CD4-positive, alpha-beta T cell treated with Interleukin-4 for 4 hours (primary cell): ENCODE results near the gene EPS8L3.
"Not testable (repeated sequence)": the region's sequence is repeated elsewhere in the genome, so short reads cannot be mapped to it uniquely, and the experiment has no call there.

ENCODE experiments used
- DNase-seq: peaks from one replicate; pipeline ENCODE4 v3.0.0-alpha.2; 2020

The EPS8L3 gene

DNA sequence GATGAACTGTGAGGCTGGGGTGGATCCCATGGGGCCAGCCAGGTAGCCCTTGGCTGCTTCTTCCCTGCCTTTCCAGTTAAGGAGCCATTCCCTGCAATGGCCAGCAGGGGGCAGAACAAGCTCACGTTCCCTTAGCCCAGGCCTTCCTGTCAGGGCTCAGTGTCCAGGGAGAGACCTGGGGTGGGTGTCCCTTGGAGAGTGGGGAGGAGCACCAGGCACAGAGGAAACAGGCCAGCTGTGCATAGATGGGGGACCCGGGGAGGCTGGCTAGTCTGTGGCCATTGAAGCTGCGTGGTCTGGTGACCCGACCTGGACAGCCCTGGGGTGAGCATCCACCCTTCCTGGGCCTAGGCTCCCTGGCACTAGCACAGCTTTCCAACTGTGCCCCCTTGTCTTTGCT is 13.2 kb upstream of the EPS8L3 start:
- peak; percentile 73 for DNase-seq

DNA sequence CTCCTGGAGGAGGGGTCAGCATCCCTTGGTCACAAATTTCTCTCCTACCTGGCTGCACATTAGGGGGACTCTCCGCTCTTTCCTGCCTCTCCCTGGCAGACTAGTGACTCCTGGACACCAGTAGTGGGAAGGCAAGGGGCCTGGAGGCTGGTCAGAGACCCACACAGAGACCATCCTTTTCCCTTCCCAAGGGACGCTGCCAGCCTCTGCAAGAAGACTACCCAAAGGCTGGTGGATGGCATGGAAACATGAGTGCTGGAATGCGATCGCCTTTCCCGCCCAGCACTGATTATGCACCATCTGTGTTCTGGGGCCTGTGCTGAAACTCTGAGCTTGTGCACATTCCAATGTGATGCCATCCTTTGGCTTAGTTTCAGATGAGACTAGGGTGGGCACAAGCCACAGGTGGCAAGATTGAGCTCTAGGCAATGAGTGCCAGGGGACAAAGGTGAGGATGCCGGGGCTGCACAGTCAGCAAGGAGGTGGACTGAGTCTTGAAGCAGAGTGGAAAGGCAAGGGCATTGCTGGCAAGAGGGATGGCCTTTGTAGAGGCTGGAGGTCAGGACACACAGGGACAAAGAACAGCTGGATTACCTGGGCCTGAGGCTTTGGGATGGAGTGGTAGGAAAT is 12.6 kb upstream of the EPS8L3 start:
- no peak for DNase-seq

DNA sequence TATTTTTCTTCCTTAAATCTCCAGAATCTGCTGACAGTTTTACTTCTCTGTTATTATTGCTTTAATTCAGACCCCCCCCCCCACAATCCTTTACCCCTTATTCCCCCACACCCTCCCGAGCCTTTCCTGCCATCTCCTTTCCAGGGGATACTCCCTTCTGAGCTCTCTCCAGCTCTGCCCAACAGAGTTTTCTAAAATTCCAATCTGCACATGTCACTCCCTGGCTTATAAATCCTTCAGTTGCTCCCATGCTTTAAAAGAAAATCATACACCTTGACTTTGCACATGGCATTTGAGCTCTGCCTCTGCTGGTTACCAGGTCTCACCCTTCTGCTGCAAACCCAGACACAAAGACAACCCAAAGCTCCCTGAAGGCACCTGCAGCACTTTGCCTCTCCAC is 11.7 kb upstream of the EPS8L3 start:
- no peak for DNase-seq

DNA sequence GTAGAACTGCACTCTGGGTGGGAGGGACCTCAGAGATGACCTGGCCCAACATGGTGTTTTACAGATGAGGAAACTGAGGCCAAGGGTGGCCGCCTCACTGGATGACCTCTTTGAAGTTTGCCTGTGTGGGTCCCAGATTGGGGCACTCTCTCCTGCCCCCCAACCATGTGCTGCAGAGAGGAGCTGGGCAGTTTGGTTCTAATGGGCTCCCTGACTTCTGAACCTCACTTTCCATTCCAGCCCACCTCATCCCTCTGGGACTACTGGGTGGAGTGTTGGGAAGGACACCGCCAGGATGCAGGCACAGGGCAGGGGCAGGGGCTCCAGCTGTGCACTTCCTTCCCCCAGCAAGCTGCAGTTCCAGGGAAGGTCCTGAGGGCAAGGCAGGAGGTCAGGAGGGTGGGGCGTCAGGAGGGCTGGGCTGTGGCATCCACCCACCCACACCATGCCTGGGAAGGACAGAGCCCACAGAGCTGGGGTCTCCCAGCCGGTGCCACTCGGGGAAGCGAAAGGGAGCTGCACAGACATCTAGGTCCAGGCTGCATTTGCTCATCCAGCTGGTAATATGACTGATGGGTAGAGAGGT is 10.3 kb upstream of the EPS8L3 start:
- no peak for DNase-seq

DNA sequence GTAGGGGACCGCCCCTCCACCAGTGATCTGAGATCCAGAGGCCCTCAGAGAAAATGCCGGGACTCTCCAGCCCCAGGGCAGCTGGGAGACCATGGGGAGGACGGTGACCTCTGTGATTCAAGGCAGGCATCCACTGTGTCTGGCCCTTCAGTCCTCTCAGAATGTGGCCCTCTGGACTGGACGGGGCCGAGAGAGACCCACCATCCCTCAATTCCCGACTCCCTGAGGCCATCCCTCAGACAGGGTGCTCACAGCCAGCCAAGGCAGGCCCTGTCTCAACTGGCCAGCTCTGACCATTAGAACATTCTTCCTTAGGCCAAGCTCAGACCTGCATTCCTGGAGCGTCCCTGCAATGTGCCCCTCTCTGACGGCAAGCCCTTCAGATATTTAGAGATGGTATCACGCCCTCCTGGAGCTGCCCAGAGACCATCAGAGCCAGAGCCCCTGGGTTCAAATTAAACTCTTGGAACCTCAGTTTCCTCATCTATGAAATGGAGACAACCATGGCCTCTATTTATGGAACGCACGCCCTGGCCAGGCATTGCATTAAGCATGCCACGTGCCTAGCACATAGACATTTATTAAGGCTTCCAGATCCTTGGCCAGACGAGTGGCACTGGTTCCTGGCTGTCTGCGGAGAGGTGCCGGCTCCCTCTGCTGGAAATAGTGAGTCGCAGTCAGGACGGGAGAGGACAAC is 9.6 kb upstream of the EPS8L3 start:
- peak; percentile 75 for DNase-seq

DNA sequence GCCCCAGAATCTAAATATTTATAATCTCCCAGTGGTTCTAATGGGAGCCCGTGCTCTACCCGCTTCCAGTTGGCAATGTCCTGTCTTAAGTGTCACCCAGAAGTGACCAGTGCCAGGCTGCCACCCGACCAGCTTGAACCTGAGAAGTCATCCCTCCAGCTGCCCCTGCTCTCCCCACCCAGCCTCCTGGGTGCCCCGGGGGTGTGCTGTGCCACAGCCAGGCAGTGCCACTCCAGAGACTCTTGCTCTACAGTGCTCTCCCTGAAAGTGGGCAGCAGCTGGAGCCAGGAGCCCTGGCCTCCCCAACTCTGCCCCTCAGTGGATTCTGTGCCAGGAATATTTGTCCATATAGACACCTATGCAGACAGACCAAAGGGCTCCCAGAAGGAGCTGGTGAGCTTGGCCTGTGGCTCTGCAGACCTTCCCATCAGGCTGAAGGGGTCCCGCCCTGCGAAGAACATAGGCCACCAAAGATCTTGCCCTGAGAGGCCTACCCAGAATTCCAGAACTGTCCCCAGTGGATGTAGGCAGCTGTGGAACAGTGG is 9.0 kb upstream of the EPS8L3 start:
- DNase-seq: no peak

DNA sequence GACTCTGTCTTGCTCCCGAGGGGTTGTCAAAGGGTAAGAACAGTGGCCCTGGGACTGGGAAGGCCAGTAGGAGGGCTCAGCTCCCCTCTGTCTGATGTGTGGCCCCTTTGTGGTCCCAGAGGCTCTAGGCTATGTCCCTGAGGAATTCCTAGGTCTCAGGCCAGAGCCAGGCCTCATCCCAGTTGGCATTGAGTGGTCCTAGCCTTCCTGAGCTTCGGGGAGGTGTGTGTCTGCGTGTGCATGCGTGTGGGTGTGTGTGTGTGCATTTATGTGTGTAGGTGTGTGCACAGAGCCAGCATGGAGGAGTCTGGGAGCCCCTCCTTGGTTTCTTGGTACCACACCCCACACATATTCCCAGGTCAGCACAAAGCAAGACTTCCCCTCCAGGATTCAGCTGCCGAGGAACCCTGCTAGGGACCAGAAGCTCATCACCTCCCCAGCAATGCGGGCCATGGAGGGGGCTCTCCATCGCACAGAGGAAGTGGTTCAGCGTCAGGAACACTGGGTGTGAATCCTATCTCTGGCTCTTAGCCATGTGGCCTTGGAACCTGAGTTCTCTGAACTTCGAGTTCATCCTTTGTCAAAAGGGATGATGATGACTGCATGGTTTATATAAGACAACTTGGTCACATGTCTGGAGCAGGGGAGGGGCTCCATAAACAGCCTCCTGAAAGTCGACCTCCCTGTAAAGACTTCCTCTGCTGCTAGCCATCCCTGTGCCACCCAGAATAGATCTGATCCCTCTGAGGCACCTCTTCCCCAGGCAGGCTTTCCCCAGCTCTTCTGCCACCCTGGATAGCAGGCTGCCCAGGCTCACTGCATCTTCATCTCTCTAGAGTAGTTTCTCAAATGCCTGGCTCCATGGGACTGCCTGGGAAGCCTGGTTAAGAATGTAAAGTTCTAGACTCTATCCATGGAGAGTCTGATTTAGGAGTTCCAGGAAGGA is 8.3 kb upstream of the EPS8L3 start:
- DNase-seq: no peak

DNA sequence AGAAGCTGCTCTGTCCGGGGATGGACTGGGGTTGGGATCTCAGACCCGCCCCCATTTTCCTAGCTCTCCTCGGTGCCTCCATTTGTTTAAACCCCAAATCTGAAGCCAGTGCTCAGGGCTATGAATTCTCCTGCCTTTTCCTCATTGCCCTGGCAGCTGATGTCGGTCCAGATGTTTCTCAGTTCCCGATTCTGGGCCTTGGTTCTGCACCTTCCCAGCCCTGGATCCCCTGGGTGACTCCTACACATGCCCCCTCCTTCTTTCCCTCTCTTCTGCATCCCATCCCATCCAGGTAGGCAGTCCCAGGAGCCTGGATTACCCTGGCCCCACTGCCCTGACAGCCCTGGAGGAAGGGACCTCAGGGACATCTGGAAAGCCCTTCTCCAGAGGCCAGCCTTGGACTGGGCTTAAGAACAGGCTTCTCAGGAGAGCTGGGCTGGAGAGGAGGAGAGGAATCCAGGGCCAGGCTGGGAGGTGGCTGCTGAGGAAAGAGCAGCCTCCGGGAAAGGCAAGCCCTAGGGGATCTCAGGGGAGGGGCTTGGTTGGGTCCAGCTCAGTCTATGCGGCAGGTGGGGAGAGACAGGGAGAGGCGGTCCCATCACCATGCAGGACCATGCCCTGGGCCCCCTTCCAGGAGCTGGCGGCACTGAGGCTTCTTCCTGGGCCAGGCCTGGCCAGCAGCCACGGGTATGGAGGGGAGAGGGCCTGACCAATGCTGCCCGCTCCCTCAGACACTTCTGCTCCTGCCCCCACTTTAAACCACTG is 6.8 kb upstream of the EPS8L3 start:
- no peak for DNase-seq

DNA sequence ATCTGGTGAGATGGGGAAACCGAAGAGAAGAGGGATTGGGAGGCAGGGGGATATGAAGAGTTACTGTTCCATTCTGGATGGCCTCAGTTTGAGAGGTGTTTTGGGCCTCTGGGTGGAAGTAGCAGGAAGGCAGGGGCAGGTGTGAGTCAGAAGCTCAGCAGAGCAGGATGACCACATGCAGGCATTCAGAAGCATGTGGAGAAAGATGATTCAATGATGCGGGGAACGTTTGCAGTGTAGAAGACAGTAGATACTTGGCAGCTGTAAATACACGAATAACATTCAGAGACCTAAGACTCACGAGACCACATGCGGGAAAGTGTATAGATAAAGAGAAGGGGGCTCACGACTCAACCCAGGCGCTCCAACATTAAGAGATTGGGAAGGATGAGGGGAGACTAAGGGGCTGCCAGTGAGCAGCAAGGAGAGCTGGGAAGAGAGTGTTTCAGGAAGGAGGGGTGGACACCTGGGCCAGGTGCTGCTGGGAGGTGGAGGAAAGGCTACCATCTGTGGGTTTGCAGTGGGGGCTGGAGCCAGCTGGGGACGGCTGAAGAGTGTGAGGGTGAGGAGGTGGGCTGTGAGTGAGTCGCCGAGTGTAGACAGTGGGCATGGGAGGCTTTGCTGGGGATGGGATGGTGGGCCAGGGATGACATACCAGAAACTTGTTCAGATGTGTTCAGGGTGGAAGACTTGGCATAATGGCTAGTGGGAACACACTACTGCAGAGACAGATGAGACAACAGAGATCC is 5.8 kb upstream of the EPS8L3 start:
- DNase-seq: no peak

DNA sequence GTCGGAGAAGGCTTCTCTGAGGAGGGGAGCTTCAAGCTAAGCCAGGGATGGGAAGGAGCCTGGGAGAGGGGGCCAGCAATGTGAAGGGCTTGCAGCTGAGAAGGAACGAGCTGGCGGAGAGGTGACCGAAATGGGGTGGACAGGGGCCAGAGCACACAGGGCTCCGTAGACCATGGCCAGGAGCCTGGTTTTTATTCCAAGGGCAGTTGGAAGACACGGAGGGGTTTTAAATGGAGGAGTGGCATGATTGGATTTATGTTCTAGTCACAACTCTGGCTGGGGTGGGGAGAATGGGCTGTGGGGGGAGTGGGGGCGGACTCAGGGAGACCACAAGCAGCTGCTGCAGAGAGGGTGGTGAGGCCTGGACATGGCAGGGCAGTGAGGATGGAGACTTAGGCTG is 5.1 kb upstream of the EPS8L3 start:
- no peak for DNase-seq

DNA sequence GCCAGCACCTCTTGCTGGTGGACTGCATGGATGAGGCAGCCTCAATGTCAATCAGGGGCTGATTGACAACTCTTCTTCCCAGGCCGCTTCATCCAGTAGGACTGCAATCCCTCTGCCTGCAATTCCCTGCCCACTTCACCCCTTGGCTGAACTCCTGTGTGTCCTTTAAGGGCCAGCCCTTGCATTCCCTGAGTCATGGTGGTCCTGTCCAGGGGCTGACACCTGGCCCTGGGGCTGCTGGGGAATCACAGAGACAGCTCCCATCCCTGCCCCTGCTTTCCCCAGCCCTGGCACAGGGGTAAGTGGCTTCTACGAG is 4.6 kb upstream of the EPS8L3 start:
- no peak for DNase-seq

DNA sequence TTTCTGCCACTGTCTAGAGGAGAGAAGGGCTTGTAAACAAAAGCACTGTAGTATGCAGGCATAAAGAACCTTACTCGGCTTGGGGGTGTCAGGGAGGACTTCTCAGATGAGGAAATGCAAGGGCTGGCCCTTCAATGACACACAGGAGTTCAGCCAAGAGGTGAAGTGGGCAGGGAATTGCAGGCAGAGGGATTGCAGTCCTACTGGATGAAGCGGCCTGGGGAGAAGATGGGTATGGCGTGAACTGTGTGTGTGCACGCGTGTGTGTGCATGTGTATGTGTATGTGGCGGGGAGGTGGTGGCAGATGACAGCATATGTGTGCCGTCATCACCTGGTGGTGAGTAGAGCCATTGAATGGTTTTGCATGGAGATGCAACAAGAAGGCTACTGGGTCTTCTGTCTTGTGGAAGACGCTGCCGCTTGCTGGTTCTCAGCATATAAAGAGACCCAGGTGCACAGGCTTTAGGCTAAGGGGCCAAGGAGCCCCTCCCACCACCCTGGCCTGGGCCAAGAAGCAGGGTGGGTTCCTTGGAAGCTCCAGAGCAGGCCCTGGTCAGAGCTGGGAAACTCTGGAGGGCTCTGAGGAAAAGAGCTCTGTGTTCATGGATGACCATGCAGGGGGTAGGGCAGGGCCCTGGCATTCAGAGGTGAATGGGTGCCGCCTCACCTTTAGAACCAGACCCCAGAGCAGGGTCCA is 4.1 kb upstream of the EPS8L3 start:
- no peak for DNase-seq

DNA sequence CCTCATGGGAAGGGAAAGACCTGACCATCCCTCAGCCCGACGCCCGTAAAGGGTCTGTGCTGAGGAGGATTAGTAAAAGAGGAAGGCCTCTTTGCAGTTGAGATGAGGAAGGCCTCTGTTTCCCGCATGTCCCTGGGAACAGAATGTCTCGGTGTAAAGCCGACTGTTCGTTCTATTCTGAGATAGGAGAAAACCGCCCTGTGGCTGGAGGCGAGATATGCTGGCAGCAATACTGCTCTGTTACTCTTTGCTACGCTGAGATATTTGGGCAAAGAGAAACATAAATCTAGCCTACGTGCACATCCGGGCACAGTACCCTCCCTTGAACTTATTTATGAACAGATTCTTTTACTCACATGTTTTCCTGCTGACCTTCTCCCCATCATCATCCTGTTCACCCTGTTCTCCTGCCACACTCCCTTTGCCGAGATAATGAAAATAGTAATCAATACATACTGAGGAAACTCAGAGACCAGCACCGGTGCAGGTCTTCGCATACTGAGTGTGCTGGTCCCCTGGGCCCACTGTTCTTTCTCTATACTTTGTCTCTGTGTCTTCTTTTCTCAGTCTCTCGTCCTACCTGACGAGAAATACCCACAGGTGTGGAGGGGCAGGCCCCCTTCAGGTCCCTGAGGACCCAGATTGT is 3.4 kb upstream of the EPS8L3 start:
- not testable (repeated sequence) for DNase-seq

DNA sequence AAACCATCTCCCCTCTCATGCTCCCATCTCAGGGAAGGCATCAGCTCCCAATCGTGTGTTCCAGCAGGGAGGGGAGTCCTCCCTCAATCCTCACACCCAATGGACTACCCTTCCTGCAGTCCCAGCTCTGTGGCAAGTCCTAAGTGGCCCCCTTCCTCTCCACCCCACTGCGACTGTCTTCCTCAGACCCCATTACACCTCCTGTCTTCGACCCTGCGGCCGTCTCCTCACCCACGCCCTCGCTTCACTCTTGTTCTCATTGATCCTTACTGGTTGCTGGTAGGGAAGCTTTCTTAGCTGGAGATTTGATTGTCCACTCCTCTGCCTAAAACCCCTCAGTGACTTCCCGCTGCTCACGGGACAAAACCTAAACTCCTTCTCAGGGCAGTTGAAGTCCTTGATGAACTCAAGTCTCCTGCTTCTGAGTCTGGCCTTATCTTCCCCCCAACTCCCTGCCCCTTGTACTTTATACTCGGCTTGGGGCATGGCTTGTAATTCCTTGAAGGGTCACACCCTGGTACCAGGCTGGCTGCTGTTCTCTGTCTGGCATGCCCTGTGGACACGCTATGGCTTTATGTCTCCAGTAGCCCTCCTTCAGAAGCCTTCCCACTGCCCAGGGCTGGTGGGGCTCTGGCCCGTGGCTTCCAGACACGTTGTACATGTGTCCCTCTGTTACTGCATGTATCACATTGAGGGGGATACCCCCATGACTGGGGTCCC is 2.3 kb upstream of the EPS8L3 start:
- DNase-seq: no peak

DNA sequence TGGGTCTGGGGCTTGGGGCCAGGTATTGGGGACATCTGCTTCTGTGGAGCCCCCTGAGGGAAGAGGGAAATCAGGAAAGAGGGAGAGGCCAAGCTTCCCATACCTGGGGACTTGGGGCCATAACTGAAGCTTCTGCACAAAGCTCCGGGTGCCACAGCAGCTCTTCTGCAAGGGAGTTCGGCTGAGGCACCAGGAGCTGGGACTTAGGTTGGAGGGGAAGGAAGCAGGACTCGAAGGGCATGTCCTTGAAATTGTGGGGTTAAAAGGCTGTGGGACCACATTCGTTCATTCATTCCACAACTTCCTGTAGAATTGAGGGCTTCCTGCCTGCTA is 1.7 kb upstream of the EPS8L3 start:
- DNase-seq: no peak

DNA sequence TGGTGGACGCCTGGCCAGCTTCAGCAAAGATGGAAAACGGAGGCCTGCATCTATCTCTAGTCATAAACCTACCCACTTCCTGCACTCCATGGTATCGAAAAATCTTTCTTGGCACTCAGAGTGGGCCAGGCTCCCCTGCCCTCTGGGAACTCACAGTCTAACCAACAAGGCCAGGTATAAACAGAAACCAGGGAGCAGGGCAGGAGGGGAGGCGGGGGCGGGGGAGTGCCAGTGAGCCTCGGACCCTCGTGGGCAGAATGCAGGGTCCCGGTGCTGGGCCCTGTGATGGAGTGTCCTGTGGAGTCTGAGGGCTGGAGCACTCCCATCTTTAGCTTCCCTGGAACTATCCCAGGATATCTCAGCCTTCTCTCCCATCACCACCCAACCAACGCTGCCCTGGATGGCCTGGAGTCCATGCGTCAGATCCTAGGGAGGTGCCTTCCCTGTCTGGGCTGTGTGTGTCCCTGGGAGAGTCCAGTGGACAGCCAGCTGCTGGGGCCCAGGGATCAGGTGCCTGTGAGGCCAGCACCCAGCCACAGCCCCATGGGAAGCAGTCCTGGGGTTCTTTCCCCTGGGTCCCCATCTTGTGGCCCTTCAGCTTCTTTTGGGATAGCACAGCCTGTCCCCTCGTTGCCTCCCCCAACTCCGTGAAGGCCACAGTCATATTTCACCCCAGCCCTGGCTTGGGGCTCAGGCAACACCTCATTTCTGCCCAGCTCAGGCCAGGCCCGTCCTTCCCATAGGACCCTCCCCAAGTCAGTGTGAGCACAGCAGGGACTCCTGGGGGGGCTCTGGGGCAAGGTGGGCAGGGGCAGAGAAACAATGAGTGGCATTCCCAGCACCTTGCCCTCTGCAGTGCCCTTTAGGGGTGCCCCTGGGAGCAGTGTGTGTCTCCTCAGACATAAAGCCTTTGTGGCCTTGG is 1.1 kb upstream of the EPS8L3 start:
- DNase-seq: no peak

DNA sequence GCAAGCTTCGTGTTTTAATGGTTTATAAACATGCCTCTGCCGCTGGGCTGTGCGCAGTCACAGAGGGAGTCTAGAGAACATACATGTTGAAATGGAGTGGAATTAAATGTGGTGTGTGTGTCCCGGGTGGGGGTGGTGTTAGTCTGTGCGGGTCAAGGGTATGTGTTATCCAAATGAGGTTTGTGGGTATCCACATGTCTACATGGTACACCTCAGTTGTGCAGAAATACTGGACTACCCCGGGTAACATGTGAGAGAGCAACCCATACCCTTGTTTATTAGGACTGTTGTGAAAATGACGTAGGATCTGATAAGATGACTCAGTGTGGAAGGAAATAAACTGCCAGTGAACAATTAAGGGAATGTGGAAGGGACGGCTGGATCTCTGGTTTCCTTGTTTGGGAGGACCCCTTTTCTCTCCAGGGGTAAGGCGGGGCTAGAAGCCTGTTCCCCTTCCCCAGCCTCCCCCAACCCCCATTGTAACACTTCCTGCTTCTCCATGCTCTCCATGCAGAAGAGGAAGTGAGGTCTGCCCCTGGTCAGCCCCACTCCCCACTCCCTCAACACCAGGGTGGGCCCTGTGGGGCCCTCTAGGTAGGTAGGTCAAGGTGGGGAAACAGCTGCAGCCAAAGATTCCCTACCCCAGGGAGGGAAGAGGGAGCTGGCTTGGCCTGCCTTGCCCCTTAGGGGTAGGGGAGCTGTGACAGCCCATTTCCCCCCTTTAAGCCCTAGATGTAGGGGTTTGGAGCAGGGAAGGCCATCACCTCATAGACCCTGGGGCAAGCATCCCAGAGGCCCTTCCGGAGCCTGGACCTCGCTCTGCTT is 690 bp downstream of the EPS8L3 start:
- no peak for DNase-seq

DNA sequence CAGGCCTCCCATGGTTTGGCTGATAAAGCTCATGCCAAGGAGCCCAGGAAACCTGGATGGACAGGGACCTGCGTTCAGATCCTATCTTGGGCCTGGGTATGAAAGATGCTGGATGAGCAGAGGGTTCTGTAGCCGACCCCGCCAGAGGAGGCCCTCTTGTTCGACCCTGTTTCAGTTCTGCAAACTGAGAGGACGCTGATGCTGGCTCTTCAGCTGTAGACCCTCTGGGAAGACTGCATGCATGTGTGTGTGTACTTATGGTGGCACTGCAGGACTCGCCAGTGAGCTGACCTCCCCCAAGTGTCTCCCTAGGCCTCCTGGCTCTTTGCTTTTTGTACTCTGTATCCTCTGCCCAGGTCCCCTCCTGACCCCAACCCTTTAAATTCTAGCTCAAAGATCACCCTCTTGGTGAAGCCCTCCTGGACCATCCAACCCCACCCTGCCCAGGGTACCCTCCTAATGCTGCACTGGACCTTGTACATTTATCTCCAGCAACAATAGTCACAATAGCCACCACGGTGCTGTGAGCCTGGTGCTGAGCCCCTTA is 1.6 kb downstream of the EPS8L3 start:
- no peak for DNase-seq
